Gastrocnemius medialis (tissue), 4 donors: Measurements from ENCODE around the gene PCDHA7.

Source experiments
- CTCF ChIP-seq, 5 experiments: fragments of 450-650 bp in 3 of 5; fragments of 200-600 bp in 2 of 5; sonication (generic) in 2 of 5; IDR thresholded peaks in 4 of 5; conservative IDR thresholded peaks in 1 of 5; 1 replicate in 4 of 5; 2 replicates in 1 of 5; pipeline ENCODE4 v1.5.1; 2016 to 2019; ENCODE audit warnings: antibody characterized with exemption in 5 of 5, mild to moderate bottlenecking in 3 of 5, moderate library complexity in 3 of 5
- POLR2A ChIP-seq, 2 donors: fragments of 450-650 bp; IDR thresholded peaks; one replicate each; pipeline ENCODE4 v1.6.1; 2017; ENCODE audit warnings: antibody characterized with exemption in 2 of 2, mild to moderate bottlenecking in 2 of 2, moderate library complexity in 2 of 2

- TF ChIP-seq CTCF (IDR thresholded peaks at IDR 0.05 in 4 of 5, conservative IDR thresholded peaks at IDR 0.05 in 1 of 5) (no peak), POLR2A (IDR thresholded peaks at IDR 0.05) (no peak)
Measured at GRCh38 chr5:140828362-140828737, 5.7 kb upstream of the PCDHA7 start.
